ENCODE data around the gene MYF5.
"Not testable (repeated sequence)": the region's sequence is repeated elsewhere in the genome, so short reads cannot be mapped to it uniquely, and the experiment has no call there.

The MYF5 gene

DNA sequence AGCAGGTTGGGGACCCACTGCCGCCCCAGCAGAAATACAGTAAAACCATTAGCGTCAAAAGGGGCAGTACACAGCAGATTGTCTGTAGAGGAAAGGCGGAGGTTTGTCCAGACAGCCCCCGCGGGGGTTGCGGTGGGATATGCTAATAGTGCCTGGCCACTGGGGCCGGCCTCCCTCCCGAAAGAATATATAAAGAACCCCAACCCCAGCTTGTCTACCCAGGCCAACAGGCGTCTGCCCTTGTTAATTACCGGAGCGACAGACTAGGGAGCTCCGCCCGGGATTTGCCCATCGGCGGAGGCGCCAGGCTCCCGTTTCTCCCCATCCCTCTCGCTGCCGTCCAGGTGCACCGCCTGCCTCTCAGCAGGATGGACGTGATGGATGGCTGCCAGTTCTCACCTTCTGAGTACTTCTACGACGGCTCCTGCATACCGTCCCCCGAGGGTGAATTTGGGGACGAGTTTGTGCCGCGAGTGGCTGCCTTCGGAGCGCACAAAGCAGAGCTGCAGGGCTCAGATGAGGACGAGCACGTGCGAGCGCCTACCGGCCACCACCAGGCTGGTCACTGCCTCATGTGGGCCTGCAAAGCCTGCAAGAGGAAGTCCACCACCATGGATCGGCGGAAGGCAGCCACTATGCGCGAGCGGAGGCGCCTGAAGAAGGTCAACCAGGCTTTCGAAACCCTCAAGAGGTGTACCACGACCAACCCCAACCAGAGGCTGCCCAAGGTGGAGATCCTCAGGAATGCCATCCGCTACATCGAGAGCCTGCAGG lies at the start of gene MYF5:
TSS of gene MYF5 (plus strand) at position 217 of the 774 bp plus-strand sequence. CDS start at position 369, 152 bp downstream.
- no peak within 1 kb of the TSS for H3K27ac ChIP-seq
- peaks cover 96% of the 10 kb centered on the region for H3K27me3 ChIP-seq
- no peaks in the 10 kb centered on the region for H3K9me3 ChIP-seq
- TF ChIP-seq, protein P1, sequence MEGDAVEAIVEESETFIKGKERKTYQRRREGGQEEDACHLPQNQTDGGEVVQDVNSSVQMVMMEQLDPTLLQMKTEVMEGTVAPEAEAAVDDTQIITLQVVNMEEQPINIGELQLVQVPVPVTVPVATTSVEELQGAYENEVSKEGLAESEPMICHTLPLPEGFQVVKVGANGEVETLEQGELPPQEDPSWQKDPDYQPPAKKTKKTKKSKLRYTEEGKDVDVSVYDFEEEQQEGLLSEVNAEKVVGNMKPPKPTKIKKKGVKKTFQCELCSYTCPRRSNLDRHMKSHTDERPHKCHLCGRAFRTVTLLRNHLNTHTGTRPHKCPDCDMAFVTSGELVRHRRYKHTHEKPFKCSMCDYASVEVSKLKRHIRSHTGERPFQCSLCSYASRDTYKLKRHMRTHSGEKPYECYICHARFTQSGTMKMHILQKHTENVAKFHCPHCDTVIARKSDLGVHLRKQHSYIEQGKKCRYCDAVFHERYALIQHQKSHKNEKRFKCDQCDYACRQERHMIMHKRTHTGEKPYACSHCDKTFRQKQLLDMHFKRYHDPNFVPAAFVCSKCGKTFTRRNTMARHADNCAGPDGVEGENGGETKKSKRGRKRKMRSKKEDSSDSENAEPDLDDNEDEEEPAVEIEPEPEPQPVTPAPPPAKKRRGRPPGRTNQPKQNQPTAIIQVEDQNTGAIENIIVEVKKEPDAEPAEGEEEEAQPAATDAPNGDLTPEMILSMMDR (IDR thresholded peaks at IDR 0.05): no peak
- H3K4me1 ChIP-seq (ENCODE audit: control insufficient read depth in 1 of 2, insufficient read depth in 1 of 2, low read depth in 1 of 2, low read length in 1 of 2): no peaks in the 10 kb centered on the region
- no peaks in the 10 kb centered on the region for H3K36me3 ChIP-seq
- H3K4me3 ChIP-seq (ENCODE audit: low read depth in 1 of 2, low read length in 1 of 2): no peak within 1 kb of the TSS

- H3K27me3 ChIP-seq: no peaks in the 10 kb centered on the region
- H3K36me3 ChIP-seq: no peaks in the 10 kb centered on the region
- TF ChIP-seq, protein P1 (IDR thresholded peaks at IDR 0.05): no peak
- no peaks in the 10 kb centered on the region for H3K9me3 ChIP-seq
- no peak overlapping the region for H3K27ac ChIP-seq
- H3K4me3 ChIP-seq (ENCODE audit: low read depth in 1 of 2, low read length in 1 of 2): no peak overlapping the region
- H3K4me1 ChIP-seq (ENCODE audit: control insufficient read depth in 1 of 2, insufficient read depth in 1 of 2, low read depth in 1 of 2, low read length in 1 of 2): no peaks in the 10 kb centered on the region
Measured at GRCh38 chr12:80670214-80670613, 46.5 kb upstream of the MYF5 start.

- not testable (repeated sequence) for H3K4me3 ChIP-seq (ENCODE audit: low read depth in 1 of 2, low read length in 1 of 2); H3K27ac ChIP-seq; H3K27me3 ChIP-seq
Measured at GRCh38 chr12:80676042-80676636, 40.6 kb upstream of the MYF5 start.

GRCh38 chr12:80676856-80677255 lies 39.9 kb upstream of the MYF5 start:
- Histone ChIP-seq H3K27ac (no peak overlapping the region), H3K4me3 (ENCODE audit: low read depth in 1 of 2, low read length in 1 of 2) (no peak overlapping the region), H3K27me3 (no peaks in the 10 kb centered on the region), H3K36me3 (no peaks in the 10 kb centered on the region), H3K9me3 (no peaks in the 10 kb centered on the region), H3K4me1 (ENCODE audit: control insufficient read depth in 1 of 2, insufficient read depth in 1 of 2, low read depth in 1 of 2, low read length in 1 of 2) (no peaks in the 10 kb centered on the region)
- TF ChIP-seq, protein P1 (IDR thresholded peaks at IDR 0.05): no peak

More at GRCh38 chr12:80676042-80676636, 40.6 kb upstream of the MYF5 start:
- not testable (repeated sequence) for H3K36me3 ChIP-seq; H3K4me1 ChIP-seq (ENCODE audit: control insufficient read depth in 1 of 2, insufficient read depth in 1 of 2, low read depth in 1 of 2, low read length in 1 of 2); H3K9me3 ChIP-seq

DNA sequence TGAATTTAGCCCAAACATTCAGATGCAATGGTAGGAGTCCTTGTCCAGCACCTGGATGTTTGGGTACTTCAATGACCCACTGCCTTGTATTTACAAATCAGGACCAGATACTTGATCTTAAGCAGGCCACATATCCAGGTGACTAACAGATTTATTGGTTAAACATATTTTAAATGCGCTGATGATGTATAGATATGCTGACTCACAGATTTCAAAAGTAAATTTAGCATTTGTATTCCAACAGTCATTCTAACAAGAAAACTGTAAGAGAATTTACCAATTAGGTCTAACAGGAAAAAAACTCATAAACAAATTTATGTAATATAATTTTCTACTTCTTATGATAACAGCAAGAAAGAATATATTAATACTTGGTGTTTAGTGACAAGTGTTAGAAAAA lies 38.7 kb upstream of the MYF5 start:
- H3K27me3 ChIP-seq: no peaks in the 10 kb centered on the region
- H3K36me3 ChIP-seq: no peaks in the 10 kb centered on the region
- H3K27ac ChIP-seq: no peak overlapping the region
- TF ChIP-seq, protein P1 (IDR thresholded peaks at IDR 0.05): no peak
- no peaks in the 10 kb centered on the region for H3K4me1 ChIP-seq (ENCODE audit: control insufficient read depth in 1 of 2, insufficient read depth in 1 of 2, low read depth in 1 of 2, low read length in 1 of 2)
- no peak overlapping the region for H3K4me3 ChIP-seq (ENCODE audit: low read depth in 1 of 2, low read length in 1 of 2)
- H3K9me3 ChIP-seq: no peaks in the 10 kb centered on the region

Data from neutrophil (primary cell).